NCI-H187 (cell line): ENCODE measurements around the gene CIPC.

Experiments
- DNase-seq, 2 experiments: peaks; one replicate each; lab custom pipeline; 2025; lab: John Stamatoyannopoulos, UW

Gene CIPC

GRCh38 chr14:77126461-77126990 is 28.5 kb downstream of the CIPC start:
- DNase-seq = no peak

DNA sequence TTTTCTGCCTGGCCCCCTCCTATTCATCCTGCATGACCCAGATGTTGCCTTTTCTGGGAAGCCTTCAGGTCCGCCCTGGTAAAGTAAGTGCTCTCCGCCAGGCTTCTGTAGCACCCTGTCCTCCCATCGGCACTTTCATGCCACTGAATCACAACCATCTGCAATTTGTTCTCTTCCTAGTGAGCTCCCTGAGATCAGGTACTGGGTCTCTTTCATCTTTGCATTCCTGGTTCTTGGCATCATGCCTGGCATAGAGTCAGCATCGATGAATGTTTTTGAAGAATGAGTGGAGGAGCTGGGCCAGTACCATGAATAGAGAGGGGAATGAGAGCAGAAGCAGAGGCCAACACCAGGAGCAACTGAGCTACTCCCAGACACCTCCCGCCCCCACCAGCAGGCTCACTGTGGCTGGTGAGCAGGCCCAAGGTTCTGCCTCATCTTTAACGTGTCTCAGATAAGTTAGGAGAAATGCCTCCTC is 30.4 kb downstream of the CIPC start:
- no peak for DNase-seq

- no peak for DNase-seq
These were observed 32.3 kb downstream of the CIPC start for GRCh38 chr14:77130386-77130785.

- DNase-seq = no peak
These were observed 33.1 kb downstream of the CIPC start for GRCh38 chr14:77131206-77131605.

DNA sequence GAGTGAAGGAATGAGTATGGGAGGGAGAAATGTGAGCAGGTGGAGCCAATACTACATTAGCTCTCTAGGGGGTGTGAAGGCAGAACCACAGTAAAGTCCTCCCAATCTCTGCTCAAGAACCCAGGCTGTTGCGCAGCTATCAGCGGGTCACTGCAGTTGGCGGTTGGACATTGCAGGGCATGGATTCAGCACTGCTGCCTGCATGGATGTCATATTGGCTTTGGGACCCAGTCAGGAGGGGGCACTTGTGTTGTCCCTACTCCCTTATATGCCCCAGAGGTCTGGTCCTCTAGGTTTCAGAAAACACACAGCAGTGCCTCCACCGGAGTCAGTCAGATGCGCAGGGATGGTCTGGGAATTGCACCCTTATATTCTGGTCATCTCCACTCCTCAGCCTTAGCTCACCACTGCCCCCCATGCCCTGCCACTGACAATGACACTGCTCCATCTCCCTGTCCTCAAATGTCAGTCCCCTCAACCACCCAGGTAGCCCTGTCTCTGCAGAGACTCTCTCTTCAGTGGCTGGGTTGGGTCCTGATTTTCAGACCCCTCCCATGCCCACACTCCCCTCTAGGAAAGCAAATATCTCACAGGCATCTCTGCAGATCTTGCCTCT is 33.9 kb downstream of the CIPC start:
- no peak for DNase-seq

DNA sequence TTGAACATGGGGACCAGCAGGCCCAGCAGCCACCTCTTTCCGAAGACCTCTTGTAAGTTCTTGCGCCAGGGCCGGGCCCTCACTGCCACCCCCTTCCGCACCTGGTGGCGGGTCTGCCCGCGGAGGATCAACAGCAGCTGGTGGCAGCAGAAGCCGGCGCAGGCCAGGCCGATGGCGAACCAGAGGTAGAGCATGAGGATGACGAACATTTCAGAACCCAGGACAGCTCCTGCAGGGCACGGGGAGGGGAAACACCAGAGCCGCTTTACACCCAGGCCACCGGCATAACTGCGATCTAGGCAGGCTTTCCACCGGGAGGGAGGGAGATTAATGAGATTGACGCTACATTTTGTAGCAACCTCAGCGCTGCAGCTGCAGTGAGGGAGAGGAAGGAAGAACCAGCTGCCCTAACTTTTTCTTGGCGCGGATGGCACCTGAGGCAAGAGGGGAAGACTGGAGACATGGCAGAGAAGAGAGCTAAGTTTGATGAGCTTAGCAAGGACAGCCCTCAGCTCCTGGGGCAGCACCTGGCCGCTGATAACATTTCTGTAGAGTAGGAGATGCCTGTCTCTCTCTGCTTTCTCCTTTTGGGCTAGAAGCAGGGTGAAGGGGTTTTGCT is 35.8 kb downstream of the CIPC start:
- no peak for DNase-seq

DNA sequence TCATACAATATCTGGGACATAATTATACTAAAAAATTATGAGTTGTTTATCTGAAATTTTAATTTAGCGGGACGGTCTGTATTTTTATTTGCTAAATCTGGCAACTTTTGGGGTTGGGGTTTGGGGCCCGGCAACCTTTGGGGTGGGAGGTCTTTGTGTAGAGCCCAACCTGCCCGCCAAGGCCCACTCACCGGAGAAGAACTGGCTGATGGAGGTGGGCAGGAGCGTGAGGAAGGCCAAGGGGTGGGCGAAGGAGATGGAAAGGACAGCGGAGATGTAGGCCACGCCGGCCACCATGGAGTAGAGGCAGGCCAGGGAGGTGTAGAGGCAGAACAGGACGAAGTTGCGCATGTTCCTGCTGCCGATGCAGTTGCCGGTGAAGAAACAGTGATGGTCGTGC is 41.0 kb downstream of the CIPC start:
- DNase-seq = no peak

GRCh38 chr14:77139540-77140358 is 41.7 kb downstream of the CIPC start:
- no peak for DNase-seq

- DNase-seq = no peak
These were observed 42.5 kb downstream of the CIPC start for GRCh38 chr14:77140359-77141213.

GRCh38 chr14:77141214-77142004 is 43.4 kb downstream of the CIPC start, which contains the start of gene ZDHHC22:
ZDHHC22 (minus strand) TSS chr14:77141791; CDS start chr14:77139738, 2,053 bp downstream.
- no peak for DNase-seq

DNA sequence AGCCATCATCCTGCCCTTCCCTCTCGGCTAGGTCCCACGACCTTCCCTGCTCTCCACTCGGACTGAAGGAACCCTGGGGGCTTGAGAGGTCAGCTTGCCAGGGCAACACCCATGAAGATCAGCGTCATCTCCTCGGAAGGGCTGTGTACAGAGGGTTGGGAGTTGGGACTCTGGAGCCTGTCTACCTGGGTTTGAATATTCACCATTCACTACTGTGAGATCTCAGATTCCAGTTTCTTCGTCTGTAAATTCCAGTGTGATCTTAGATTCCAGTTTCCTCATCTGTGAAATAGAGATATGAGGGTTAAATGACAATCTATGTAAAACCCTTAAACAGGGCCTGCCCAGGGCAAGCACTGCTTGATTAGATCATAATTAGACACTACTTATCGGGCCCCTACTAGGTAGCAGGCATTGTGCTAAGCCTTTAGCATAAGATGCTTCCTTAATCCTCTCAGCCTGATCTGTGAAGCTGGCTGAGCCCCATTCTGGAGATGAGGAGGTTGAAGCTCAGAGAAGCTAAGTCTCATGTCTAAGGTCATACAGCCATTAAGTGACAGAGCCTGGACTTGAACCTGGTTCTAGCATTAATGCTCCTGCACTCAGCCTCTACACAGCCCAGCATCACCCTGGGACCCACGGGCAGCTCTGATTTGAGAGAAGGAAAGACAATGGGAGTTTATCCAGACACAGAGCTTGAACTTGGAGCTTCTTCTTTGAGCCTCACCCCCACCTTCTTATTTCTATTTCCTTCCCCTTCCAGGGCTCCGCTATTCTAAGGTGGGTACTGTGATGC is 44.1 kb downstream of the CIPC start:
- no peak for DNase-seq

- DNase-seq = no peak
These were observed 45.0 kb downstream of the CIPC start for GRCh38 chr14:77143071-77143470.

- no peak for DNase-seq
These were observed 46.5 kb downstream of the CIPC start for GRCh38 chr14:77144412-77145115.

DNA sequence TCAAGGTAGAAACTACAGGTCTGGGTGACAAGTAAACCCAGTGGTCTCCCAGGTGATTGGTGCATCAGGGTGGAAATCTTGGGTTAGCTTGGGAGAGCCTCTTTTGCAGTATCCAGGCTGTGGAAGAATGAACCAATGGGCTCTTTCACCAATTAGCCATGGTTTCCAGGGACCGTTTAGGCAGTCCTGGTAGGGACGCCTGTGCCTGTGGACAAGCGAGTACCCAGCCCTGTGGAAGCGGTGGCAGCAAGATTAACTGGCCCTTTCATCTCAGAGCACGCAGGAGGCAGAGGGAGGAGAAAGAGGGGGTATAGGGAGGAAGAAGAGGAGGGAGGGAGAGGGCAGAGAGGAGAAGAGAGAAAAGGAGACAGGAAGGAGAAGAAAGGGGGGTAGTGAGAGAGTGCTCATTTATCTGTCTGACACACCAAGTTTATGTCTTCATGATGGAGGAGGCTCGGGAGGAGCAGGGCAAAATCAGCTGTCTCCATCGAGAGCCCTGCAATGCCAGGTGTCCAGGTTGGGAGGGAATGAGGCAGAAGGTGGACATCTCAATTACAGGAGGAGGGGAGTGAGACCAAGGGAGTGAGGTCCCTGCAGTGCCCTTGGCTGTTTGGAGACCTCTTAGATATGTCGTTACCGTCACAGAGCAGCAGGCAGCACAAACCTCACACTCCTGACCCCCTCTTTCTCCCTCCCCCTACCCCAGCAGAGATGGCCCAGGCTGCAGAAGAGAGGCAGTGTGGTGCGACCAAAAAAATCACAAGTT is 48.1 kb downstream of the CIPC start:
- no peak for DNase-seq

GRCh38 chr14:77148510-77149231 is 50.6 kb downstream of the CIPC start:
- no peak for DNase-seq

GRCh38 chr14:77151245-77151644 is 53.2 kb downstream of the CIPC start:
- no peak for DNase-seq

DNA sequence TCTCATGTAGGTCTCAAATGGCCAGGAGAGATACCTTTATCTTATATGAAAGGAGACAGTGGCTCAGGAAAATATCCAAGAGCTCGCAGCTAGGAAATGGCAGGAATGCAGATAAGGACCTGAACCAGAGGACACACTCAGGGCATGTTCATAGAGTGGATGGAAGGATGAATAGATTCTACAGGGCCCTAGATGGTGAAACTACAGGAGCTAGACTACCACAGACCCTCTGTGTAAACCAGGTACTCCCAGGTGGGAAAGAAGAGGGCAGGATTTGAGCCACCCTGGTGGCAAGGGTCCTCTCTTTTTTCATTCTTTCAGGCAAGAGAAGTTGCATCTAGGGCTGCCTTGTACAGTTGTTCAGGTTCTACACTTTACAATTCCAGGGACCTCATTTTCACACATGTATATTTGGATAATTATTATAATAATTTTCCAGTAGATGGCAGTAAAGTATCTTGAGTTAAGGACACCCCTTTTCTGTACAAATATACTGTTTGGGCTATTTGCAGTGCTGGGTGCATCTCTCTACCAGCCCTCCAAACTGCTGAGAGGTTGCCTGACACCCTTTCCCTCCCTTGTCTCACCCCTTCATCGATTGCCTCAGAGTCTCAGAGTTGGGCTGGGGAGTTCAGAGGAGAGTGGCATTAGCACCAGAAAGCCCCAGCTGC is 54.0 kb downstream of the CIPC start:
- peak in 1 of 2 experiments; percentile 34 for DNase-seq
